PC-3 (cell line): Measurements from ENCODE around the gene SFXN1. TPM values are rescaled to one million over a fixed set of nuclear protein-coding genes. Genes with fewer than 3 reads are reported as not detected.

Experiments
- ATAC-seq: fragments of 200-7000 bp; cut with Tn5 transposase; 2 replicates; pipeline ENCODE4 v1.9.1; 2020; ENCODE audit warnings: mild to moderate bottlenecking, moderate library complexity
- BruUV-seq: library from RNA; stranded (reverse); fragments of 400-500 nt; replicated peaks from 2 replicates; lab custom pipeline; 2021; lab: Mats Ljungman, UMichigan
- CTCF ChIA-PET: fragments of 300-600 bp; sonication (Branson Sonifier 250); formaldehyde crosslinking; loops from one replicate; lab custom pipeline; 2022; ENCODE audit warnings: antibody characterized with exemption; lab: Charles Lee
- POLR2A ChIA-PET: fragments of 300-600 bp; sonication (Branson Sonifier 250); formaldehyde crosslinking; loops from one replicate; lab custom pipeline; 2022; ENCODE audit warnings: antibody characterized with exemption; ENCODE audit not compliant: unreplicated experiment; lab: Charles Lee
- DNase-seq: peaks from one replicate; pipeline ENCODE4 v3.0.0-alpha.2; 2015
- H2AFZ ChIP-seq: fragments of 300-600 bp; sonication (generic); 2 replicates; pipeline ENCODE4 v1.6.0; 2016; ENCODE audit warnings: antibody characterized with exemption, low read length
- H3F3A ChIP-seq: fragments of 300-600 bp; sonication (generic); one replicate; pipeline ENCODE4 v1.6.0; 2017; ENCODE audit warnings: antibody characterized with exemption, low read length, control low read depth, mild to moderate bottlenecking; ENCODE audit not compliant: unreplicated experiment
- H3K27ac ChIP-seq: fragments of 300-600 bp; sonication (generic); 2 replicates; pipeline ENCODE4 v1.5.1; 2016; ENCODE audit warnings: mild to moderate bottlenecking, low read length
- H3K27me3 ChIP-seq: fragments of 300-600 bp; sonication (generic); 2 replicates; pipeline ENCODE4 v1.6.1; 2016; ENCODE audit warnings: low read length, mixed read lengths
- H3K36me3 ChIP-seq: fragments of 300-600 bp; sonication (generic); 2 replicates; pipeline ENCODE4 v1.6.1; 2016; ENCODE audit warnings: low read depth, mixed run types, low read length, mixed read lengths
- H3K4me1 ChIP-seq: fragments of 300-600 bp; sonication (generic); 2 replicates; pipeline ENCODE4 v1.5.1; 2016; ENCODE audit warnings: low read length; ENCODE audit not compliant: insufficient read depth
- H3K4me2 ChIP-seq: fragments of 300-600 bp; sonication (generic); 2 replicates; pipeline ENCODE4 v1.6.0; 2016; ENCODE audit warnings: low read length
- H3K4me3 ChIP-seq: fragments of 300-600 bp; sonication (generic); 2 replicates; pipeline ENCODE4 v1.5.1; 2016; ENCODE audit warnings: mild to moderate bottlenecking, low read length, mixed read lengths
- H3K79me2 ChIP-seq: fragments of 300-600 bp; sonication (generic); 2 replicates; pipeline ENCODE4 v1.6.1; 2017; ENCODE audit warnings: low read length, mixed read lengths
- H3K9ac ChIP-seq: fragments of 300-600 bp; sonication (generic); 2 replicates; pipeline ENCODE4 v1.6.0; 2016; ENCODE audit warnings: mild to moderate bottlenecking, low read length
- H3K9me2 ChIP-seq: fragments of 300-600 bp; sonication (generic); replicated peaks from 2 replicates; pipeline ENCODE4 v1.6.1; 2016; ENCODE audit warnings: mixed run types, low read length, mixed read lengths
- H3K9me3 ChIP-seq: fragments of 300-600 bp; sonication (generic); 2 replicates; pipeline ENCODE4 v1.6.1; 2016; ENCODE audit warnings: low read length, mixed read lengths
- H4K20me1 ChIP-seq: fragments of 300-600 bp; sonication (generic); 2 replicates; pipeline ENCODE4 v1.6.1; 2016; ENCODE audit warnings: low read length, mixed read lengths
- EZH2 ChIP-seq: fragments of 300-600 bp; sonication (generic); IDR thresholded peaks from one replicate; pipeline ENCODE4 v1.6.1; 2017; ENCODE audit warnings: antibody characterized with exemption, mild to moderate bottlenecking, low read length; ENCODE audit not compliant: unreplicated experiment
- EZH2phosphoT487 ChIP-seq: fragments of 300-600 bp; sonication (generic); IDR thresholded peaks from 2 replicates; pipeline ENCODE4 v1.6.1; 2018; ENCODE audit warnings: mild to moderate bottlenecking, antibody characterized with exemption, low read length, borderline replicate concordance
- intact Hi-C: fragments of 100-400 bp; cut with micrococcal nuclease; formaldehyde crosslinking; loops from 2 replicates; pipeline ENCODE4 v1.9.0; 2023
- total RNA-seq: library from RNA; depleted of rRNA; stranded (reverse); fragments of >200 nt; gene quantifications from 2 replicates; pipeline ENCODE4 v1.2.3, GENCODE V29; 2014
- TF ChIP-seq, protein P1 (sequence below): fragments of 300-600 bp; sonication (generic); conservative IDR thresholded peaks from 2 replicates; pipeline ENCODE4 v1.5.1; 2017; ENCODE audit warnings: antibody characterized with exemption, low read depth, mild to moderate bottlenecking, low read length

The SFXN1 gene
- total RNA-seq, 1 experiment from 2014 or later = 46.5 TPM

DNA sequence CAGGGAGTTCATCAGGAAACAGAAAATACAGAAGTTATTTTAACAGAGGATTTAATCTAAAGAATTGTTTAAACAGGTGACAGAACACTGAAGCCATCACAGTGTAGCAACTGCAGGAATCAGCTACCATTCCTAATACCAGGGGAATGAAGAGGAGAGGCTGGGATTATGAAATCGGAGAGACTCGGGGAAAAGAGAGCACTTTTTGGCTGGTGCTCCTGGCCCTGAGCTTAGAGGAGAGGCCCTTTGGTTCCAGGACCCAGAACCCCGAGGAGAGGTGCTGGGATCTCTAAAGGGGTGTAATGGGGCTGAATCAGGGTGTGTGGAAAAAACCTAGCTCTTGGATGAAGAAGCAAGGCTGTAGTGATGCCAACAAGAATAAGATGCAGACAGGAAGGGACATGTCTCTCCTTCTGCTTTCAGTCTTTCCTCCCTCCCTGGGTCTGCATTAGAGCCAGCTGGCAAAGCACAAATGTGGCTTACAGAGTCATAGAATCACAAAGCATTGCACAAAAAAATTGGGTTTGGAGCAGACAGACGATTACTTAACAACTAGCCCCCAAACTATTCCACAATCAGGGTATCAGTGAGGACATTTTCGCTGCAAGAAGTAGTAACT is 11.6 kb upstream of the SFXN1 start:
- ChIA-PET CTCF (no interaction called here), POLR2A (no interaction called here)
- H3K27me3 ChIP-seq = peaks cover 34% of the 10 kb centered on the region
- TF ChIP-seq EZH2 = no peak
- no peak for TF ChIP-seq EZH2phosphoT487
- TF ChIP-seq, protein P1, sequence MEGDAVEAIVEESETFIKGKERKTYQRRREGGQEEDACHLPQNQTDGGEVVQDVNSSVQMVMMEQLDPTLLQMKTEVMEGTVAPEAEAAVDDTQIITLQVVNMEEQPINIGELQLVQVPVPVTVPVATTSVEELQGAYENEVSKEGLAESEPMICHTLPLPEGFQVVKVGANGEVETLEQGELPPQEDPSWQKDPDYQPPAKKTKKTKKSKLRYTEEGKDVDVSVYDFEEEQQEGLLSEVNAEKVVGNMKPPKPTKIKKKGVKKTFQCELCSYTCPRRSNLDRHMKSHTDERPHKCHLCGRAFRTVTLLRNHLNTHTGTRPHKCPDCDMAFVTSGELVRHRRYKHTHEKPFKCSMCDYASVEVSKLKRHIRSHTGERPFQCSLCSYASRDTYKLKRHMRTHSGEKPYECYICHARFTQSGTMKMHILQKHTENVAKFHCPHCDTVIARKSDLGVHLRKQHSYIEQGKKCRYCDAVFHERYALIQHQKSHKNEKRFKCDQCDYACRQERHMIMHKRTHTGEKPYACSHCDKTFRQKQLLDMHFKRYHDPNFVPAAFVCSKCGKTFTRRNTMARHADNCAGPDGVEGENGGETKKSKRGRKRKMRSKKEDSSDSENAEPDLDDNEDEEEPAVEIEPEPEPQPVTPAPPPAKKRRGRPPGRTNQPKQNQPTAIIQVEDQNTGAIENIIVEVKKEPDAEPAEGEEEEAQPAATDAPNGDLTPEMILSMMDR = no peak
- H2AFZ ChIP-seq = no peak overlapping the region
- BruUV-seq = no TSS peak
- intact Hi-C loops = no loop called here
- no peaks in the 10 kb centered on the region for H3K9me3 ChIP-seq
- H3K27ac ChIP-seq = no peak overlapping the region
- H4K20me1 ChIP-seq = no peaks in the 10 kb centered on the region
- H3K9me2 ChIP-seq = no peaks in the 10 kb centered on the region
- H3K4me3 ChIP-seq = no peak overlapping the region
- no peaks in the 10 kb centered on the region for H3F3A ChIP-seq
- no peaks in the 10 kb centered on the region for H3K36me3 ChIP-seq
- no peak overlapping the region for H3K9ac ChIP-seq
- no peaks in the 10 kb centered on the region for H3K79me2 ChIP-seq
- no peaks in the 10 kb centered on the region for H3K4me1 ChIP-seq
- H3K4me2 ChIP-seq = no peak overlapping the region
- no peak for ATAC-seq
- no peak for DNase-seq

DNA sequence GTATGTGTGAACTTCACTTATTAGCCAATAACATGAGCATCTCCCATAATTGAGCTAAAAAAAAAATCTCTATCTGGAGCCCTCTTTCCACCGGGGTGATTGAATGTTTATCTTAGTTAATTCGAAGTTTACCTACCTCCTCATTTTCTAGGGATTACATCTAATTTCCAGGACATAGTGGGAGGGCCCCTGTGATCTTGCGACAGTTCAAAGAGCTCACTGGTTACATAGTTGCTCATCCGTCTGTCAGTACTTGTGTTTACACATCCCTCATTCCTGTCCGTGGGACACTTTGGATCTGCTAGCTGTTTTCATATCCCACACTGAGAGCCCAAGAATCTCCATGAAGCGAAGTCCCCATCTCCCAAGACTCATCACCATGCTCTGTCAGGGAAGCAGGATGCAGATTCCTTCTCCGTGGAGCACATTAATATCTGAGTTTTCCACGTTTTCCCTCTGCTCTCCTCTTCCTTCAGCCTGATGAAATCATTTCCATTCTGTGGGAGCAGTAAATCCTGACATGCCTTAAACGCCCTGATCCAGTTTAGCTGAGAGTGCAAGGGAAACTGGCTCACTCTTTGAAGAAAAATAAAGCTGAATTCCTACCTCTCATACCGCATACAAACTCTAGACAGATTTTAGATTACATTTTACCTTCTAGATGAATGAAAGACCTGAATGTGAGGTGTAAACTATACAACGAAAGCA is 10.2 kb upstream of the SFXN1 start:
- no peaks in the 10 kb centered on the region for H3K36me3 ChIP-seq
- ATAC-seq = no peak
- no peak overlapping the region for H3K9ac ChIP-seq
- H3F3A ChIP-seq = no peaks in the 10 kb centered on the region
- H4K20me1 ChIP-seq = no peaks in the 10 kb centered on the region
- intact Hi-C loops = no loop called here
- H3K4me3 ChIP-seq = no peak overlapping the region
- H2AFZ ChIP-seq = no peak overlapping the region
- H3K4me2 ChIP-seq = no peak overlapping the region
- no peaks in the 10 kb centered on the region for H3K4me1 ChIP-seq
- H3K27me3 ChIP-seq = peaks cover 44% of the 10 kb centered on the region
- H3K9me2 ChIP-seq = no peaks in the 10 kb centered on the region
- ChIA-PET POLR2A (no interaction called here), CTCF (no interaction called here)
- H3K27ac ChIP-seq = no peak overlapping the region
- TF ChIP-seq, protein P1 = no peak
- H3K9me3 ChIP-seq = no peaks in the 10 kb centered on the region
- DNase-seq = no peak
- no TSS peak for BruUV-seq
- H3K79me2 ChIP-seq = no peaks in the 10 kb centered on the region

- no peak for TF ChIP-seq EZH2
- TF ChIP-seq, protein P1 = no peak
- no peak for TF ChIP-seq EZH2phosphoT487
- intact Hi-C loops = no loop called here
- no TSS peak for BruUV-seq
- Histone ChIP-seq H3K4me3 (no peak overlapping the region), H3K79me2 (no peaks in the 10 kb centered on the region), H3F3A (no peaks in the 10 kb centered on the region), H3K9ac (no peak overlapping the region), H3K27me3 (peaks cover 50% of the 10 kb centered on the region), H4K20me1 (no peaks in the 10 kb centered on the region), H3K9me3 (no peaks in the 10 kb centered on the region), H3K9me2 (no peaks in the 10 kb centered on the region), H3K36me3 (no peaks in the 10 kb centered on the region), H3K4me2 (no peak overlapping the region), H3K4me1 (no peaks in the 10 kb centered on the region), H3K27ac (no peak overlapping the region), H2AFZ (no peak overlapping the region)
- ATAC-seq = no peak
- POLR2A ChIA-PET = no interaction called here
- DNase-seq = no peak
- CTCF ChIA-PET = no interaction called here
Observed at GRCh38 chr5:175468892-175469291, 9.5 kb upstream of the SFXN1 start.
